Skeletal muscle tissue (tissue), 4 donors: ENCODE measurements around the gene RSAD1. TPM values are rescaled to one million over a fixed set of nuclear protein-coding genes. Genes with fewer than 3 reads are reported as not detected.

Source experiments
- H3K27ac ChIP-seq: one replicate; pipeline ENCODE4 v1.7.0; 2013; ENCODE audit warnings: mild to moderate bottlenecking, low read depth, low read length, inconsistent platforms
- H3K27me3 ChIP-seq, 3 donors: one replicate each; pipeline ENCODE4 v1.7.0; 2013; ENCODE audit warnings: low read length in 3 of 3; ENCODE audit not compliant: control insufficient read depth in 3 of 3, insufficient read depth in 3 of 3
- H3K36me3 ChIP-seq, 3 donors: one replicate each; pipeline ENCODE4 v1.7.0; 2013; ENCODE audit warnings: low read length in 3 of 3; ENCODE audit not compliant: control insufficient read depth in 3 of 3, insufficient read depth in 3 of 3
- H3K4me1 ChIP-seq, 3 donors: one replicate each; pipeline ENCODE4 v1.7.0; 2013; ENCODE audit warnings: low read length in 3 of 3, mild to moderate bottlenecking in 3 of 3; ENCODE audit not compliant: control insufficient read depth in 3 of 3, insufficient read depth in 3 of 3
- H3K4me3 ChIP-seq, 3 donors: one replicate each; pipeline ENCODE4 v1.7.0; 2013; ENCODE audit warnings: low read length in 3 of 3
- H3K9ac ChIP-seq, 3 donors: one replicate each; pipeline ENCODE4 v1.7.0; 2013; ENCODE audit warnings: low read length in 3 of 3, mild to moderate bottlenecking in 3 of 3, moderate library complexity in 2 of 3, low read depth in 1 of 3
- H3K9me3 ChIP-seq, 3 donors: one replicate each; pipeline ENCODE4 v1.7.0; 2013; ENCODE audit warnings: low read length in 3 of 3; ENCODE audit not compliant: control insufficient read depth in 3 of 3
- total RNA-seq: library from RNA; depleted of rRNA; stranded (reverse); fragments of >200 nt; gene quantifications from one replicate; pipeline ENCODE4 v1.2.3, GENCODE V29; 2014
- donor health status: Osteomylitis.

Gene RSAD1
- total RNA-seq, 1 donor from 2014 or later = 12.0 TPM

- Histone ChIP-seq H3K27ac (no peak overlapping the region), H3K4me1 (peaks cover 26 to 41% (median 27%) of the 10 kb centered on the region in 3 donors), H3K9ac (no peak overlapping the region), H3K36me3 (peaks cover 0 to 23% (median 13%) of the 10 kb centered on the region in 3 donors), H3K4me3 (no peak overlapping the region), H3K27me3 (peaks cover 0 to 9% (median 4%) of the 10 kb centered on the region in 3 donors), H3K9me3 (no peaks in the 10 kb centered on the region)
Measured at GRCh38 chr17:50465635-50466034, 13.0 kb upstream of the RSAD1 start.

- Histone ChIP-seq H3K27ac (no peak overlapping the region), H3K4me1 (peaks cover 35 to 50% (median 36%) of the 10 kb centered on the region in 3 donors), H3K9me3 (no peaks in the 10 kb centered on the region), H3K9ac (no peak overlapping the region), H3K27me3 (peaks cover 0 to 9% (median 4%) of the 10 kb centered on the region in 3 donors), H3K4me3 (no peak overlapping the region), H3K36me3 (peaks cover 0 to 19% (median 13%) of the 10 kb centered on the region in 3 donors)
Measured at GRCh38 chr17:50466371-50467113, 12.1 kb upstream of the RSAD1 start.

GRCh38 chr17:50467114-50467854 lies 11.4 kb upstream of the RSAD1 start:
- Histone ChIP-seq H3K9me3 (no peaks in the 10 kb centered on the region), H3K4me1 (peaks cover 43 to 58% (median 44%) of the 10 kb centered on the region in 3 donors), H3K27me3 (peaks cover 0 to 9% (median 4%) of the 10 kb centered on the region in 3 donors), H3K27ac (no peak overlapping the region), H3K4me3 (no peak overlapping the region), H3K36me3 (peaks cover 0 to 12% (median 10%) of the 10 kb centered on the region in 3 donors), H3K9ac (no peak overlapping the region)

GRCh38 chr17:50467855-50468303 lies 10.8 kb upstream of the RSAD1 start:
- Histone ChIP-seq H3K27me3 (peaks cover 0 to 9% (median 4%) of the 10 kb centered on the region in 3 donors), H3K36me3 (peaks cover 0 to 6% (median 6%) of the 10 kb centered on the region in 3 donors), H3K4me3 (peak overlapping the region; percentile 7 to 70 (median 64)), H3K27ac (no peak overlapping the region), H3K9ac (peak overlapping the region in 1 of 3 donors; percentile 69), H3K4me1 (peaks cover 47 to 62% (median 48%) of the 10 kb centered on the region in 3 donors), H3K9me3 (no peaks in the 10 kb centered on the region)

- Histone ChIP-seq H3K4me3 (peak within 1 kb of the TSS; percentile 35 to 70 (median 64)), H3K27ac (peak within 1 kb of the TSS; percentile 29), H3K27me3 (peaks cover 0 to 9% (median 4%) of the 10 kb centered on the region in 3 donors), H3K9me3 (no peaks in the 10 kb centered on the region), H3K9ac (peak within 1 kb of the TSS; percentile 33 to 69 (median 38)), H3K36me3 (peaks cover 0 to 2% (median 2%) of the 10 kb centered on the region in 3 donors), H3K4me1 (peaks cover 47 to 65% (median 48%) of the 10 kb centered on the region in 3 donors)
Measured at GRCh38 chr17:50468304-50469207, 10.1 kb upstream of the RSAD1 start, which contains the start of gene CHAD. Gene CHAD (minus strand): TSS chr17:50468880. CDS start chr17:50468813, 67 bp downstream.

- Histone ChIP-seq H3K27me3 (peaks cover 0 to 9% (median 4%) of the 10 kb centered on the region in 3 donors), H3K9ac (peak overlapping the region in 2 of 3 donors; percentile 38 to 69), H3K4me1 (peaks cover 47 to 65% (median 48%) of the 10 kb centered on the region in 3 donors), H3K4me3 (peak overlapping the region in 2 of 3 donors; percentile 64 to 70), H3K27ac (no peak overlapping the region), H3K36me3 (peaks cover 5 to 7% (median 6%) of the 10 kb centered on the region in 3 donors), H3K9me3 (no peaks in the 10 kb centered on the region)
Measured at GRCh38 chr17:50469208-50469605, 9.5 kb upstream of the RSAD1 start.

- H3K9ac ChIP-seq = peak overlapping the region in 2 of 3 donors; percentile 10 to 69
- H3K9me3 ChIP-seq = no peaks in the 10 kb centered on the region
- peaks cover 47 to 65% (median 48%) of the 10 kb centered on the region in 3 donors for H3K4me1 ChIP-seq
- peaks cover 0 to 9% (median 4%) of the 10 kb centered on the region in 3 donors for H3K27me3 ChIP-seq
- H3K36me3 ChIP-seq = peaks cover 5 to 9% (median 7%) of the 10 kb centered on the region in 3 donors
- peak overlapping the region; percentile 29 for H3K27ac ChIP-seq
- H3K4me3 ChIP-seq = peak overlapping the region in 1 of 3 donors; percentile 64
Measured at GRCh38 chr17:50469671-50470305, 8.9 kb upstream of the RSAD1 start.

GRCh38 chr17:50470426-50470825 lies 8.2 kb upstream of the RSAD1 start:
- H3K27me3 ChIP-seq = peaks cover 0 to 9% (median 4%) of the 10 kb centered on the region in 3 donors
- no peaks in the 10 kb centered on the region for H3K9me3 ChIP-seq
- H3K4me1 ChIP-seq = peaks cover 47 to 65% (median 48%) of the 10 kb centered on the region in 3 donors
- H3K36me3 ChIP-seq = peaks cover 5 to 10% (median 7%) of the 10 kb centered on the region in 3 donors
- H3K27ac ChIP-seq = no peak overlapping the region
- H3K4me3 ChIP-seq = no peak overlapping the region
- peak overlapping the region in 2 of 3 donors; percentile 10 to 69 for H3K9ac ChIP-seq
